T47D (cell line): ENCODE data around the gene DSTN.

ENCODE experiments used
- DNase-seq, 2 experiments: peaks; one replicate each; pipeline versions ENCODE4 v3.0.0 to v3.0.0-alpha.2; 2011 to 2012; ENCODE audit warnings: low read depth in 1 of 2, low spot score in 1 of 2
- JUND ChIP-seq: IDR thresholded peaks from 2 replicates; pipeline ENCODE4 v1.6.1; 2012; ENCODE audit warnings: low read depth
- in situ Hi-C: cut with HindIII; loops from 2 replicates; pipeline ENCODE4 v1.10.0; 2016; ENCODE audit warnings: low sequenced_read_pairs, low pct_unique_long_range_greater_than_20kb

The DSTN gene

DNA sequence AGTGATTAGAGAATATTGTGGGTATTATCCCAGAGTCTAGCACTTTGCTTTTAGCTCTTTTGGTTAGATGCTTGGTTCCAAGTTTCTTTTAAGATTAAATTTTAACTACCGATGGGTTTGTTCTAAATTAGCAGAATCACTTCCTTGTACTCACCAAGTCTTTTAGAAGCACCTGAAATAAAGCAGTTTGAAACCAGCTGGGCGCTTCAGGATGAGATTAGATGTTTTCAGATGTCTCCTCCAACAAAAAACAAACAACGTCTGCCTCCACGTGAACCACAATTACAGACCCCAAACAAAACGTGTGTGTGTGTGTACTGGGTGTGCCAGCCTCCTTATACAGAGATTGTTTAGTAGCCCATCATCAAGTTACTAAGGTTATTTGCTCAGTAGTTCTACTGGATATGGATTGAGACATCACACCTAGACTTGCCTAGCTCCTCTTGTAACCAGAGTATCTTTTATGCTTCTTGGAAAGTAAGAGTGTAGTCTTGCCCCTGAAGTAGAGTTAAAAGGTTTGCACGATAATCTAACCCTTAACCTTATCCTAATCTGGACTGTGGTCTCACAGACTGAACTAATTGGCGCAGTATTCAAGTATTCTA lies 2.3 kb downstream of the DSTN start:
- in situ Hi-C loops: no loop called here
- no peak for DNase-seq
- no peak for TF ChIP-seq JUND

DNA sequence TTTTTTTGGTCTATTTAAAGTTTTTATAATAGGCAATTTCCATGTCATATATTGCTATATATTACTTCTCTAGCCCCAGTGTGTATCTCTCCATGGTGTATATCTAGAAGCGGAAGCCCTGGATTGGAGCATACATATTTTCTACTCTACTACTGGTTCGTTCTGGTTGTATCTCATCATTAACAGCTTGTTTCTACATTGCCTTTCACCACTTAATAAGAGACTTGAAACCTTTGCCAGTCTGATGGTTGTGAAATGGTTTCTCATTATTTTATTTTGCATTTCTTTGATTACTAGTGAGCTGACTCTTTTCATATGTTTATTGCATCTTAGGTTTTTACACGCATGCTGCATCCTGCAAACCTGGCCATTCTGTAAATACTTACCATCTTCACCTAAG lies 3.6 kb downstream of the DSTN start:
- in situ Hi-C loops: no loop called here
- no peak for TF ChIP-seq JUND
- DNase-seq: no peak

DNA sequence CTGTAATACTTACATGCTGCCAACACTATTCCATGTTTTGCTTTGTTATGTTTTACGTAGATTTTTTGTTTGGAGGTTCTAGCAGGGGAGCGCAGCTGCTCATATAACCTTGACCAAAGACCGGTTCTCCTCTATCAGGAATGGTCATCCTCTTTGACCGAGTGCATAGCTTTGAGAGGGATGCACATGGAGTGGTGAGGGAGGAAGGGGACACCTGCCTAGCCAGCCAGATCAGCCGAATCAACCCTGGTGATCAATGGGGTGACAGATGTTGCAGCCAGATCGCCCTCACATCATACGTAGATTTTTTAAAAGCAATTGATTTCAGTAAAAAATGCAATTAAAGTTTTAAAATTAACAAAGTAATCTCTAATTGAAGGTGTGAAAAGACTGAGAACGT lies 6.3 kb downstream of the DSTN start:
- TF ChIP-seq JUND: no peak
- DNase-seq: no peak
- in situ Hi-C loops: no loop called here

DNA sequence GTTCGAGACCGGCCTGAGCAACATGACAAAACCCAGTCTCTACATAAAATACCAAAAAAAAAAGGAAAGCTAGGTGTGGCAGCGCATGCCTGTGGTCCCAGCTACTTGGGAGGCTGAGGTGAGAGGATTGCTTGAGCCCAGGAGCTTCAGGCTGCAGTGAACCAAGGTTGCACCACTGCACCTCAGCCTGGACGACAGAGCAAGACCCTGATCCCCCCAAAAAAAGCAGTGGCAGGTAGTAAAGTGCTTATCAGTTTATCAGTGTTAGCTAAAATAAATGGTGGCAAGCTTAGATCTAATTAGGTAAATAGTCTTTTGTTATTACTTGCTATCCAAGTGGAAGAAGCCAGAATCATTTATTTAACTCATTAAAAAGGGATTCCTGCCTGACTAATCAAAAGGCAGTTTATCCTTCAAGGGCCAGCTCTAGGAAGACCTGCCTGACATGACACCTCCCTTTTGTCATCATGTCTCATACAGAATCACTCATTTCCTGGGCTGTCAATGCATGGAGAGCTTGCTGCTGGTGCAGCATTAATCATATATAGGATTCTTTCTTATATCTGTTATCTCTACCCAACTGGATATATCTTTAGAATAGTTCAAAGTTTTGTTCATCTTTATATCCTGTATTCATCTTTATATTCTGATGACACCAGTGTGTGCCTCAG lies 9.6 kb downstream of the DSTN start:
- TF ChIP-seq JUND: no peak
- in situ Hi-C loops: no loop called here
- no peak for DNase-seq

DNA sequence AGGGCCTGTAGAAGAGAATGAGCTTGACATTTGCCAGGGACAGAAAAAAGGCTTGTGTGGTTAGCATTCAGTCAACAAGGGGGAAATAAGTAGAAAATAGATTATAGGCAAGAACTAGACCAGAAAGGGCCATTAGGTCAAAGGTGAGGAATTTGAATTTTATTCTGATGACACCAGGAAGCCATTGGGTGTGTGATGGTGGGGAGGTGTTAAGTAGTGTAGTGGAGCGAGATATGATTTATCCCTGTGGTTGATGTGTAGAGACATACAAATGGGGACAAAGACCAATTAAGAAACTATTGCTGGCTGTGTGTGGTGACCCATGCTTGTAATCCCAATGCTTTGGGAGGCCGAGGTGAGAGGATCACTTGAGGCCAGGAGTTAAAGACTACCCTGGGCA lies 11.0 kb downstream of the DSTN start:
- in situ Hi-C loops: no loop called here
- TF ChIP-seq JUND: no peak
- DNase-seq: no peak

DNA sequence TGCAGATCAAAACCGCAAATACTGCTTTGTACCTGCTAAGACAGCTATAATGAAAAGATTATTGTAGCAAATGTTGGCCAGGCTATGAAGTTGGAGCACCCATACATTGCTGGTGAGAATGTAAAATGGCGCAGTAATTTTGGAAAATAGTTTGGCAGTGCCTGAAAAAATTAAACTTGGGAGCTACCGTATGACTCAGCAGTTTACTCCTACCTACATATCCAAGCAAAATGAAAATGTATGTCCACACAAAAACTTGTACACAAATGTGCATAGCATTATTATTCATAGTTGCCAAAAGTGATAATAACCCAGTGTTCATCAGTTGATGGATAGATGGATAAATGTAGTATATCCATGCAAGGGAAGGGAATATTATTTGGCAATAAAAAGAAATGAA lies 13.3 kb downstream of the DSTN start:
- in situ Hi-C loops: no loop called here
- no peak for DNase-seq
- no peak for TF ChIP-seq JUND

DNA sequence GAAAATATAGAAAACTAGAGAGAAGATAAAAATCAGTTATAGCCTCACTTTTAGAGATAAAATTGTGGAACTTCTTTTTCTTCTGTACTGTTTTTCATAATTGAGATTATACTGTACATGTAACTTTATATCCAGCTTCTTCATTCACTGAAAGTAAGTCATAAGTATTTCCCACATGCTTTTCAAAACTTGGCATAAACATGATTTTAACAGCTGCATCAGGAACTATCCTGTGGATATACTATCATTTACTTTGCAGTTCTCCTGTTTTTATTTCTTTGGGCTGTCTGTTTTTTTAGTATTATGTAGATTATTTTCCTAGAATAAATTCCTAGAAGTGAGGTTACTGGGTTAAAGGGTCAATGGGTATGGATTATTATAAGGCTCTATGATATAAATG lies 14.8 kb downstream of the DSTN start:
- DNase-seq: no peak
- TF ChIP-seq JUND: no peak
- in situ Hi-C loops: no loop called here

DNA sequence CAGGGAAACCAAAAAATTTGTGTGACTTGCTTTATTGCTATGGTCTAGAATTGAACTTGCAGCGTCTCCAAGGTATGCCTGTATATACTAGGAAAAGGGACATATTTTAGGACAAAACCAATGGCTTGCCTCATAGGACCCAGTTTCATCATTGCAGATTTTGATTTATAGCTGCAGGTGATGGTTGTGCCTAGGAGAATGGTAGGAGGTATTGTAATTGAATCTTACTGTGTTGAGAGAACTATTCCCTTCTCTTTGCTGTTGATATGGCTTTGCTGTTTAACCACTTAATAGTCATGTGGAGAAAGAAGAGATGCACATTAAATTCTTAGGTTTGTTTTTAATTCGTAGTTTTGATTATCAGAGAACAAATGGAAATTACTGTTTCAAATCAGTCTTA lies 16.4 kb downstream of the DSTN start:
- DNase-seq: no peak
- in situ Hi-C loops: no loop called here
- TF ChIP-seq JUND: no peak

DNA sequence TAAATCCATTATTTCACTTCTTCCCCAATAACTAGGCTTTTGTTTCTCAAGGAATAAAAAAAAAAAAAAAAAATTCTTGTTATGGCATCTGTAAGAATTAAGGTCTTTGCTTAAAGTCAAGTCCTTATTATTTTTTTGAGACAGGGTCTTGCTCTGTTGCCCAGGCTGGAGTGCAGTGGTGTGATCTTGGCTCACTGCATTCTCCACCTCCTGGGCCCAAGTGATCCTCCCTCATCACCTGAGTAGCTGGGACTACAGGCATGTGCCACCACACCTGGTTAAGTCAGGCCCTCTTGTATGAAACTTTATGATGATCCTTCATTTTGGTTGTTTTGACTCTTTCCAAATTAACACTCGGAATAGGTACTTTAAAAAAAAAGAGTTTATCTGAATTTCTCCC lies 17.3 kb downstream of the DSTN start:
- in situ Hi-C loops: no loop called here
- no peak for DNase-seq
- no peak for TF ChIP-seq JUND

DNA sequence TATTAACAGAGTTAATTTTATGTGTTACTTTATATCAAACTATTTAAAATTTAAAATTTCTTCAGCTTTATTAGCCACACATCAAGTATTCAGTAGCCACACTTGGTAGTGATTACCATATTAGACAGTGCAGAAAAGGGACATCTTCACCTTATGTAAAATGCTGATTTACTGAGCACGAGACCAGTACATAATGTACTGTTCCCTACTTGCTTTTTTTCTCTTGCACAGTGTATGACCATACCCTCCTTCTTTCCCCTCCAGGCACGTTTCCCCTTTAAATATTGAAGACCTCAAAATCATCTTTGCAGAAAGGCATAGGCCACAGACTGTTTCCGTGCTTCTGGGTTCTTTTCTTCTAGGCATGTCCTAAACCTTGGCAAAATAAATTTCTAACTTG lies 17.9 kb downstream of the DSTN start:
- in situ Hi-C loops: no loop called here
- no peak for DNase-seq
- TF ChIP-seq JUND: no peak

DNA sequence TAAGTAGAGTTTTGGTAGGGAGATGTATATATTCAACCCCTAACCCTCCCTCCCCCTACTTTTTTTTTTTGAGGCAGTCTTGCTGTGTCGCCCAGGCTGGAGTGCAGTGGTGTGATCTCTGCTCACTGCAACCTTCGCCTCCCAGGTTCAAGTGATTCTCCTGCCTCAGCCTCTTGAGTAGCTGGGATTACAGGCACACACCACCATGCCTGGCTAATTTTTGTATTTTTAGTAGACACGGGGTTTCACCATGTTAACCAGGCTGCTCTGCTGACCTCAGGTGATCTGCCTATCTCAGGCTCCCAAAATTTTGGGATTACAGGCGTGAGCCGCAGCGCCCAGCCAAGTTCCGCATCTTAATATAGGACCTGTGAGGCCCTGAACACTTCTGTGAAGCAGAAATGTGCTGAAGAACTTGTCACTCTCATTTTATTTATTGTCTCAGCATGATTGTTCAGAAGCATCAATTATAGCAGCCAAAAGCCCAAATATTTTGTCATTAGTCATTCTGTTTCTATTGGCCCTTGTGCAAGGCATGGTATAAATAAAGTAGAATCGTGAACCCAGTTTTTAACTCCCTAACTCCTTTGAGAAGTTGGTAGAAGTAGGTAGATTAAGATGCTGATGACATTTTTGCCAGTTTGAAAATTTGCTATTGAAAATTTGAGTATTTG lies 19.4 kb downstream of the DSTN start:
- in situ Hi-C loops: no loop called here
- no peak for DNase-seq
- TF ChIP-seq JUND: no peak

DNA sequence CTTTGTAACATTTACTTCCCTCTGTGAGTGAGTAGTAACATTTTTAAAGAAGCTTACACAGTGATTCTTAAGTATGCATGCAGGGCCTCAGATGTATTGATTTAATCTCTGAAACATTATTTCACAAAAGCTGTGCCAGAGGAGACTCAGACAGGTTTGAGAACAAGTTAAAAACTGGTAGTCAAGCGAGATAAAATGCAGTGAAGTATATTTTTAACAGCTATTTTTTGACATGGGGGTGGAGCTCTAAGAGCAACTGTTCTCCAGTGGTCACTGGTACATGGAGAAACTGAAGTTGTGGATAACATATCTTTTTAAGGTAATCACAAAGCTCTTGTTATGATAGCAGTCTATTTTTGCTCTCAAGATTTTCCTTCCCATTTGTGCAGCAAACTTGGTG lies 20.4 kb downstream of the DSTN start:
- in situ Hi-C loops: no loop called here
- peak in 1 of 2 experiments; percentile 50 for DNase-seq

DNA sequence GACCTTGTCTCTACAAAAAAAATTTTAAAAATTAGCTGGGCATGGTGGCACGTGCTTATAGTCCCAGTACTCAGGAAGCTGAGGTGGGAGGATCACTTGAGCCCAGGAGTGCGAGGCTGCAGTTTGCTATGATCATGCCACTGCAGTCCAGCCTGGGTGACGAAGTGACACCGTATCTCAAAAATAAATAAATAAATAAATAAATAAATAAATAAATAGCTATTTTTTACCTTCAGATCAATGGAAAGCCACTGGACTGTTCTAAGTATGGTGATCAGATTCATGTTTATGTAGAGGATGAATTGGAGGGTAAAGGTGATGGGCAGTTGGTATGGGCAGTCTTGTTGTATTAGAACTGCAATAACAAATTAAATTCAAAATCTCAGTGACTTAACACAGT lies 24.0 kb downstream of the DSTN start:
- in situ Hi-C loops: no loop called here
- no peak for TF ChIP-seq JUND
- no peak for DNase-seq

More for the DNA sequence above, 20.4 kb downstream of the DSTN start:
- TF ChIP-seq JUND: no peak

DNA sequence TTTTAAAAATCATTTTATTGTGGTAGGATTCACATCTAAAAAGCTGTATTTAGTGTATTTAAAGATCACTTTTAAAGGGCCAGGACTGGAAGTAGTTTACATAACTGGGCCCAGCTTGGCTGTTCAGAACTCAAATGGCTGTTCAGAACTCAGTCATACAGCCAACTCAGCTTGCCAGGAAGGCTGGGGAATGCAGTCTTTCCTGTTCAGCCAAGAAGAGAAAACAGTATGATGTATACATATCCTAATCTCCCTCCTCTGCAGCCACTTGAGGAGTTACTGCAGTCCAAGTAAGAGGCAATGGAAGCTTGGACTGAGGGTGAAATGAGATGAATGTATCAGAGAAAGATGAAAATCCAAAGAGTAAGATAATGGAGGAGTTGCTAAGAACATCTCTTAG lies 24.6 kb downstream of the DSTN start:
- in situ Hi-C loops: no loop called here

More for the DNA sequence above, 24.6 kb downstream of the DSTN start:
- peak; percentile 56 for TF ChIP-seq JUND
- DNase-seq: peak; percentile 39 to 97
